Heart left ventricle (tissue), 13 donors: Measurements from ENCODE around the gene ABCC1.

Source experiments
- CTCF ChIP-seq, 12 donors: fragments of 200-600 bp; sonication (generic) in 4 of 12; IDR thresholded peaks; one replicate each; pipeline versions ENCODE4 v1.5.0 to v1.8.0; 2018 to 2022; ENCODE audit warnings: antibody characterized with exemption in 12 of 12, mild to moderate bottlenecking in 5 of 12
- POLR2A ChIP-seq, 2 donors: fragments of 450-650 bp; IDR thresholded peaks; one replicate each; pipeline ENCODE4 v1.6.1; 2017; ENCODE audit warnings: antibody characterized with exemption in 2 of 2, mild to moderate bottlenecking in 2 of 2, moderate library complexity in 2 of 2
- donor health status: ischemic (EF 13 %, LVEDD 7.1; RV severe dilation, severe dysfunction).
- donor health status: DM: no; HTN: yes; CAD: no.
- donor health status: DM: no; HTN: no; CAD: no.
- donor health status: ischemic (EF 25% LVEDD 6.9; RV normal size, moderate dysfunction).
- donor health status: ischemic (EF 25% LVEDD 5.7; RV mildly dilated, moderate dysfunction).
- donor health status: ischemic (EF 35%, LVEDD 5.7; RV mildly dilated, moderate dysfunction).
- donor health status: nonischemic (EF 11% LVEDD 7.7; RV severe dilation, severe dysfunction).
- donor health status: DM: yes; HTN: yes; CAD: no.
- donor health status: PGD.
- donor health status: ischemic (EF 29% LVEDD 5.4; RV normal size, mild dysfunction).
- donor health status: nonischemic (EF 23%, LVEDD 6.1; RV moderate dilation, normal function).

GRCh38 chr16:16140537-16140936, 191.1 kb downstream of the ABCC1 start:
- TF ChIP-seq CTCF (IDR thresholded peaks at IDR 0.05), result no peak
- TF ChIP-seq POLR2A (IDR thresholded peaks at IDR 0.05), result no peak
